GM18951 (cell line): ENCODE data around the gene TAF15.

Experiments used
- POLR2A ChIP-seq: IDR thresholded peaks from 4 replicates; pipeline ENCODE4 v1.6.1; 2011; ENCODE audit warnings: mild to moderate bottlenecking; ENCODE audit not compliant: insufficient read length, insufficient read depth; ENCODE audit errors: extremely low read depth
- in situ Hi-C: fragments of 300-500 bp; cut with MboI; formaldehyde crosslinking; loops from one replicate; pipeline ENCODE4 v1.12.0; 2022; ENCODE audit warnings: low sequenced_read_pairs, mixed read lengths, inconsistent platforms; ENCODE audit not compliant: unreplicated experiment

Gene TAF15

DNA sequence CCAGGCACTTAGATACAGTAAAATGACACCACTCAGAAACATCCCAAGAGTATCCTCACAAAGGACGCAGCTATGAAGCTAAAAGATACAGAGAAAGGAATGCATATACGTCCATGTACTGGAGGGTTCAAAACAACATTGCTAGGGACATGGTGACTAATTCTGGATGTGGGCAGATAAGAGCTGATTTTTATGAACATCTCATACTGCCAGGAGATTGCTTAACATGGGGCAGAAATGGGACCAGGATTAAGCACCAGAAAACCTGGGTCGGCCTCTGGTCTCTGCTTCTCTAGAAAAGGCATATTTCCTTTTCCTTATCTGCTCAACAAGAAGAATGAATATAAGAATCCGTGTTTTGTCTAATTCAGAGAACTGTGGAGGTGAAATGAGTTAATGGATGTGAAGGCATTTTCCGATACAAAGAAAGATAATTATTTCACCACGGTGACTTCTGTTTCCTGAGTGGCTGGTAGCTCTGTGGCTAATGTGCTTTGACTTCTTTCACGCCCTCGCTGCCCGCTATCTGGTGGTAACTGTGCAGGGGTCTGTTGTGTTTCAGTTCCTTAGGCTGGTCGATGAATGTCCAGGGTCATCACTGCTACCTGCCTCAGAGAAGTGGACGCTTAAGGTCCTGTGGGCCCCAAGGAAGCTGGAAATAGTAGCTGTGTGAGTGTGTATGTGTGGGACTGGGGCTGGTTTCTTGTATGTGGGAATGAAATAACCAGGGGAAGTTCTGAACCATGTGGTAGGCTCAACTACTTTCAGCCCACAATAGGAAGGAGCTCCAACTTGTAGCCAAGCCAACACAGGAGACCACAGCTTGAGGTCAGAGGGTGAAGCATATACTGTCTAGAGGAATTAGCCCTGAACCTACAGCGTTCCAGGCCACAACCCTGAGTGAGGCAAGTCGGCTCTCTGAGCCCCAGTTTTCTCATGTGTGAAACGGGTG is 86.6 kb downstream of the TAF15 start:
- in situ Hi-C loops: no loop called here
- TF ChIP-seq POLR2A: no peak
